GM12878 (cell line): Measurements from ENCODE around the gene SNRNP200. TPM values are rescaled to one million over a fixed set of nuclear protein-coding genes. Genes with fewer than 3 reads are reported as not detected.

Experiments
- ATAC-seq: fragments of 200-7000 bp; cut with Tn5 transposase; 3 replicates; pipeline ENCODE4 v1.9.1; 2020; ENCODE audit warnings: mild to moderate bottlenecking, moderate library complexity
- BruUV-seq: library from RNA; stranded (reverse); fragments of 400-500 nt; replicated peaks from 2 replicates; lab custom pipeline; 2021; lab: Mats Ljungman, UMichigan
- CTCF ChIA-PET: fragments of 300-600 bp; sonication (Branson Sonifier 250); formaldehyde crosslinking; extraction: SDS; loops from one replicate; lab custom pipeline; 2021; ENCODE audit warnings: inconsistent platforms; lab: Yijun Ruan, JAX
- POLR2A ChIA-PET: fragments of 350-600 bp; formaldehyde crosslinking; extraction: SDS; loops from one replicate; lab custom pipeline; 2021; ENCODE audit warnings: inconsistent platforms; lab: Charles Lee
- RAD21 ChIA-PET: fragments of 300-600 bp; sonication (Branson Sonifier 250); formaldehyde crosslinking; loops from one replicate; lab custom pipeline; 2023; ENCODE audit warnings: antibody characterized with exemption; ENCODE audit not compliant: unreplicated experiment; lab: Charles Lee
- SMC1A ChIA-PET: fragments of 300-600 bp; sonication (Branson Sonifier 250); formaldehyde crosslinking; loops from one replicate; lab custom pipeline; 2023; ENCODE audit not compliant: unreplicated experiment, uncharacterized antibody; lab: Charles Lee
- DNase-seq: peaks from one replicate; pipeline ENCODE4 v3.0.0-alpha.2; 2011; ENCODE audit warnings: low read depth, low spot score
- FAIRE-seq: peaks from 3 replicates; lab custom pipeline; 2011; peaks lifted over from hg19 to GRCh38; lab: Jason Lieb, UNC
- H2AFZ ChIP-seq: 2 replicates; pipeline ENCODE4 v1.6.0; 2011; ENCODE audit warnings: low read depth, low read length, control low read depth; ENCODE audit not compliant: control insufficient read depth
- H3K27ac ChIP-seq: 2 replicates; pipeline ENCODE4 v1.5.1; 2011; ENCODE audit warnings: control low read depth; ENCODE audit not compliant: control insufficient read depth, insufficient read depth
- H3K27me3 ChIP-seq, 2 experiments: replicated peaks in 1 of 2; 2 replicates each; pipeline versions ENCODE4 v1.6.0 to v1.6.1; 2011; ENCODE audit warnings: low read length in 1 of 2; ENCODE audit not compliant: control insufficient read depth in 2 of 2, insufficient read depth in 2 of 2
- H3K36me3 ChIP-seq, 2 experiments: 2 replicates each; pipeline ENCODE4 v1.5.1; 2011; ENCODE audit warnings: low read length in 1 of 2; ENCODE audit not compliant: control insufficient read depth in 2 of 2, insufficient read depth in 2 of 2
- H3K4me1 ChIP-seq: 2 replicates; pipeline ENCODE4 v1.6.1; 2011; ENCODE audit warnings: mild to moderate bottlenecking, low read length, moderate library complexity, mixed read lengths; ENCODE audit not compliant: control insufficient read depth, insufficient read depth
- H3K4me2 ChIP-seq: 2 replicates; pipeline ENCODE4 v1.6.0; 2011; ENCODE audit warnings: control low read depth; ENCODE audit not compliant: control insufficient read depth, insufficient read depth
- H3K4me3 ChIP-seq: fragments of 200-600 bp; sonication (generic); 2 replicates; pipeline ENCODE4 v1.5.1; 2016
- H3K79me2 ChIP-seq: 2 replicates; pipeline ENCODE4 v1.6.0; 2011; ENCODE audit warnings: low read length; ENCODE audit not compliant: control insufficient read depth, insufficient read depth
- H3K9ac ChIP-seq: 2 replicates; pipeline ENCODE4 v1.8.0; 2011; ENCODE audit warnings: low read length, control low read depth, mixed read lengths; ENCODE audit not compliant: control insufficient read depth, insufficient read depth
- H3K9me3 ChIP-seq: replicated peaks from 3 replicates; pipeline ENCODE4 v1.5.1; 2011; ENCODE audit warnings: mild to moderate bottlenecking, low read length; ENCODE audit not compliant: control insufficient read depth, insufficient read depth
- H4K20me1 ChIP-seq: 2 replicates; pipeline ENCODE4 v1.6.0; 2011; ENCODE audit not compliant: control insufficient read depth, insufficient read depth
- ATF7 ChIP-seq: fragments of 450-650 bp; IDR thresholded peaks from 2 replicates; pipeline ENCODE4 v1.6.1; 2016; ENCODE audit warnings: low read depth, mild to moderate bottlenecking
- CREB1 ChIP-seq: IDR thresholded peaks from 2 replicates; pipeline ENCODE4 v1.6.1; 2012; ENCODE audit warnings: low read depth, mild to moderate bottlenecking, inconsistent platforms
- NR2F1 ChIP-seq: fragments of 450-650 bp; conservative IDR thresholded peaks from 2 replicates; pipeline ENCODE4 v1.6.1; 2017; ENCODE audit warnings: mild to moderate bottlenecking
- PAX8 ChIP-seq: fragments of 450-650 bp; IDR thresholded peaks from 2 replicates; pipeline ENCODE4 v1.6.1; 2017; ENCODE audit warnings: mild to moderate bottlenecking, moderate library complexity
- RAD51 ChIP-seq: fragments of 450-650 bp; IDR thresholded peaks from 2 replicates; pipeline ENCODE4 v1.6.1; 2016; ENCODE audit warnings: moderate library complexity, mild to moderate bottlenecking, inconsistent platforms
- SMC3 ChIP-seq: IDR thresholded peaks from 2 replicates; pipeline ENCODE4 v1.6.1; 2011; ENCODE audit warnings: low read length, improper control_type of control experiment, borderline replicate concordance
- ZBTB40 ChIP-seq: fragments of 450-650 bp; IDR thresholded peaks from 2 replicates; pipeline ENCODE4 v1.6.1; 2016; ENCODE audit warnings: mild to moderate bottlenecking, moderate library complexity, borderline replicate concordance
- WGBS: methylation state at CpG from one replicate; pipeline ENCODE4 v1.1.6; 2016; ENCODE audit warnings: low lambda C conversion rate; ENCODE audit not compliant: insufficient replicate concordance, insufficient coverage; ENCODE audit errors: missing lambda C conversion rate; 5-methylcytosine and 5-hydroxymethylcytosine counted together
- in situ Hi-C: fragments of 300-500 bp; cut with MboI; formaldehyde crosslinking; loops from 9 replicates; pipeline ENCODE4 v1.14.3; 2018; ENCODE audit warnings: mixed read lengths
- intact Hi-C: fragments of 100-400 bp; cut with micrococcal nuclease; formaldehyde crosslinking; loops from one replicate; pipeline ENCODE4 v1.14.2; 2022; ENCODE audit not compliant: unreplicated experiment
- polyA plus RNA-seq, 11 experiments: library from polyadenylated mRNA; depleted of rRNA in 4 of 11; unstranded in 6 of 11; stranded (reverse) in 5 of 11; fragments of >200 nt; fragmentation: Nextera tagmentation in 4 of 11; fragmentation: Illumina TruSeq in 1 of 11; extraction: Ambion mirVana in 4 of 11; extraction: Trizol in 1 of 11; gene quantifications; 1 replicate in 1 of 11; 2 replicates in 10 of 11; pipeline versions ENCODE4 v1.2.1 to v1.2.3, GENCODE V29; 2011 to 2016; ENCODE audit warnings: inconsistent platforms in 2 of 11, missing spikeins in 2 of 11, low read depth in 1 of 11
- total RNA-seq, 4 experiments: library from RNA; depleted of rRNA in 3 of 4; stranded (reverse); fragments of >200 nt in 3 of 4; fragmentation: Illumina TruSeq in 1 of 4; extraction: Trizol in 1 of 4; gene quantifications; 2 replicates each; pipeline versions ENCODE4 v1.2.1 to v1.2.3, GENCODE V29; 2013 to 2021

The SNRNP200 gene
- total and polyA plus RNA-seq, 10 of the 15 experiments (the other 5 are each of a cell fraction or from before 2014, with no cell fraction given) = 59.2 to 176 (median 106) TPM

GRCh38 chr2:96273763-96274162 is 31.6 kb downstream of the SNRNP200 start:
- DNase-seq (no peak), FAIRE-seq (no peak), ATAC-seq (no peak)
- in situ Hi-C loops = loop anchor here (25.0 kb wide), 1 partner anchor 261 kb away; no protein-coding TSS in a partner anchor
- Histone ChIP-seq H3K4me1 (no peaks in the 10 kb centered on the region), H4K20me1 (no peaks in the 10 kb centered on the region), H3K9me3 (no peaks in the 10 kb centered on the region), H3K4me2 (no peak overlapping the region), H3K9ac (no peak overlapping the region), H3K4me3 (no peak overlapping the region), H2AFZ (no peak overlapping the region), H3K79me2 (no peaks in the 10 kb centered on the region), H3K27ac (no peak overlapping the region), H3K36me3 (peaks cover 34 to 39% of the 10 kb centered on the region in 2 experiments), H3K27me3 (no peaks in the 10 kb centered on the region)
- CTCF ChIA-PET = interaction anchor here (0.6 to 1.1 kb wide), 3 partner anchors 11 to 72 kb away, joined by 3 to 5 read pairs (median 4); no protein-coding TSS in a partner anchor
- BruUV-seq = no TSS peak
- SMC1A ChIA-PET = interaction anchor here (0.6 to 0.8 kb wide), 2 partner anchors 9 to 117 kb away, joined by 3 read pairs; no protein-coding TSS in a partner anchor
- TF ChIP-seq SMC3 = no peak
- no peak for TF ChIP-seq NR2F1
- TF ChIP-seq ZBTB40 = no peak
- TF ChIP-seq PAX8 = no peak
- no peak for TF ChIP-seq CREB1
- no peak for TF ChIP-seq RAD51
- no peak for TF ChIP-seq ATF7
- 73% methylated on average over 3 of the region's 3 CpGs for WGBS
- intact Hi-C loops = no loop called here
- RAD21 ChIA-PET = interaction anchor here (0.7 to 1.6 kb wide), 3 partner anchors 45 to 67 kb away, joined by 3 to 4 read pairs (median 3); no protein-coding TSS in a partner anchor
- POLR2A ChIA-PET = interaction anchor here (0.6 to 1.0 kb wide), 4 partner anchors 9 to 69 kb away, joined by 3 to 4 read pairs (median 3); no protein-coding TSS in a partner anchor
